SK-N-SH (cell line): Measurements from ENCODE around the gene RBL2. TPM values are rescaled to one million over a fixed set of nuclear protein-coding genes. Genes with fewer than 3 reads are reported as not detected.

ENCODE experiments used
- CTCF ChIA-PET: fragments of 300-600, 350-600 bp; formaldehyde crosslinking; extraction: SDS; loops from one replicate; lab custom pipeline; 2021; lab: Yijun Ruan, JAX
- POLR2A ChIA-PET: fragments of 350-600 bp; sonication (Branson Sonifier 250); formaldehyde crosslinking; extraction: SDS; loops from one replicate; lab custom pipeline; 2020; ENCODE audit warnings: antibody characterized with exemption, inconsistent platforms; lab: Yijun Ruan, JAX
- DNase-seq: peaks from one replicate; pipeline ENCODE4 v3.0.0; 2012
- H2AFZ ChIP-seq: fragments of 200-600 bp; sonication (generic); 2 replicates; pipeline ENCODE4 v1.8.1; 2016; ENCODE audit warnings: antibody characterized with exemption, mild to moderate bottlenecking, low read depth
- H3F3A ChIP-seq: fragments of 200-600 bp; sonication (generic); replicated peaks from 2 replicates; pipeline ENCODE3; 2016; ENCODE audit warnings: antibody characterized with exemption, mild to moderate bottlenecking; ENCODE audit not compliant: insufficient read depth
- H3K27ac ChIP-seq, 2 experiments: fragments of 200-500 bp in 1 of 2; fragments of 200-600 bp in 1 of 2; sonication (Bioruptor generic) in 1 of 2; sonication (generic), shearing (Covaris generic) in 1 of 2; 2 replicates each; pipeline versions ENCODE4 v1.5.1 to v1.6.1; 2014 to 2016; ENCODE audit warnings: low read depth in 2 of 2, inconsistent platforms in 1 of 2, low read length in 1 of 2, mild to moderate bottlenecking in 1 of 2, mixed read lengths in 1 of 2
- H3K27me3 ChIP-seq: fragments of 200-600 bp; sonication (generic), shearing (Covaris generic); 2 replicates; pipeline ENCODE4 v1.6.1; 2016; ENCODE audit warnings: mixed run types; ENCODE audit not compliant: insufficient read depth
- H3K36me3 ChIP-seq, 2 experiments: fragments of 200-500 bp in 1 of 2; fragments of 200-600 bp in 1 of 2; sonication (Bioruptor generic) in 1 of 2; sonication (generic) in 1 of 2; replicated peaks in 1 of 2; 2 replicates each; pipeline versions ENCODE3 to v1.5.1; 2014 to 2016; ENCODE audit warnings: low read length in 1 of 2, mild to moderate bottlenecking in 1 of 2; ENCODE audit not compliant: insufficient read depth in 2 of 2, control insufficient read depth in 1 of 2
- H3K4me1 ChIP-seq, 2 experiments: fragments of 200-500 bp in 1 of 2; fragments of 200-600 bp in 1 of 2; sonication (Bioruptor generic) in 1 of 2; sonication (generic), shearing (Covaris generic) in 1 of 2; 2 replicates each; pipeline versions ENCODE4 v1.5.1 to v1.6.1; 2014 to 2016; ENCODE audit warnings: low read depth in 1 of 2, low read length in 1 of 2, mixed run types in 1 of 2; ENCODE audit not compliant: insufficient read depth in 2 of 2, control insufficient read depth in 1 of 2
- H3K4me2 ChIP-seq: fragments of 200-600 bp; sonication (generic), shearing (Covaris generic); 2 replicates; pipeline ENCODE4 v1.6.1; 2017; ENCODE audit warnings: mixed run types
- H3K4me3 ChIP-seq, 2 experiments: fragments of 200-500 bp in 1 of 2; fragments of 200-600 bp in 1 of 2; sonication (Bioruptor generic) in 1 of 2; sonication (generic), shearing (Covaris generic) in 1 of 2; 2 replicates each; pipeline versions ENCODE4 v1.5.1 to v1.8.1; 2014 to 2016; ENCODE audit warnings: low read depth in 2 of 2, inconsistent platforms in 1 of 2, low read length in 1 of 2, mild to moderate bottlenecking in 1 of 2, mixed read lengths in 1 of 2, moderate library complexity in 1 of 2
- H3K79me2 ChIP-seq: fragments of 200-600 bp; sonication (generic); 2 replicates; pipeline ENCODE4 v1.8.1; 2017; ENCODE audit warnings: mild to moderate bottlenecking; ENCODE audit not compliant: insufficient read depth
- H3K9ac ChIP-seq: fragments of 200-600 bp; sonication (generic); 2 replicates; pipeline ENCODE4 v1.6.1; 2017; ENCODE audit warnings: mixed run types
- H3K9me2 ChIP-seq: fragments of 200-600 bp; sonication (generic); 2 replicates; pipeline ENCODE4 v1.6.1; 2017; ENCODE audit warnings: mixed run types
- H3K9me3 ChIP-seq: fragments of 200-600 bp; sonication (generic); 2 replicates; pipeline ENCODE4 v1.6.1; 2017; ENCODE audit warnings: mixed run types, mild to moderate bottlenecking, moderate library complexity
- H4K20me1 ChIP-seq: fragments of 200-600 bp; sonication (generic); 2 replicates; pipeline ENCODE4 v1.6.1; 2017; ENCODE audit warnings: mild to moderate bottlenecking, mixed run types; ENCODE audit not compliant: insufficient read depth
- ELF1 ChIP-seq: IDR thresholded peaks from 2 replicates; pipeline ENCODE4 v1.4.0; 2012
- EZH2phosphoT487 ChIP-seq: fragments of 200-600 bp; sonication (generic); IDR thresholded peaks from 2 replicates; pipeline ENCODE4 v1.6.1; 2017; ENCODE audit warnings: low read depth, mixed run types, mild to moderate bottlenecking, antibody characterized with exemption, moderate library complexity, borderline replicate concordance
- FOSL2 ChIP-seq: IDR thresholded peaks from 2 replicates; pipeline ENCODE4 v1.4.0; 2012; ENCODE audit warnings: low read depth, mild to moderate bottlenecking, moderate library complexity, borderline replicate concordance
- FOXM1 ChIP-seq: IDR thresholded peaks from 2 replicates; pipeline ENCODE4 v1.4.0; 2012; ENCODE audit warnings: low read depth, mild to moderate bottlenecking
- GABPA ChIP-seq: IDR thresholded peaks from 2 replicates; pipeline ENCODE4 v1.4.0; 2012; ENCODE audit warnings: low read depth, mild to moderate bottlenecking
- JUND ChIP-seq: IDR thresholded peaks from 2 replicates; pipeline ENCODE4 v1.4.0; 2012
- MEF2A ChIP-seq: IDR thresholded peaks from 2 replicates; pipeline ENCODE4 v1.4.0; 2012; ENCODE audit warnings: low read depth, borderline replicate concordance
- NFIC ChIP-seq: IDR thresholded peaks from 2 replicates; pipeline ENCODE4 v1.4.0; 2012; ENCODE audit warnings: borderline replicate concordance
- RAD21 ChIP-seq: IDR thresholded peaks from 2 replicates; pipeline ENCODE4 v1.6.1; 2012; ENCODE audit warnings: mild to moderate bottlenecking, low read length
- SMC3 ChIP-seq: IDR thresholded peaks from 2 replicates; pipeline ENCODE4 v1.6.1; 2012; ENCODE audit warnings: low read depth, low read length, improper control_type of control experiment
- TCF12 ChIP-seq: IDR thresholded peaks from 2 replicates; pipeline ENCODE4 v1.4.0; 2012
- TEAD4 ChIP-seq: IDR thresholded peaks from 2 replicates; pipeline ENCODE4 v1.4.0; 2012; ENCODE audit warnings: mild to moderate bottlenecking, borderline replicate concordance; ENCODE audit not compliant: insufficient read depth
- WGBS: methylation state at CpG from one replicate; pipeline ENCODE4 v1.1.6; 2017; ENCODE audit warnings: low lambda C conversion rate; 5-methylcytosine and 5-hydroxymethylcytosine counted together
- polyA plus RNA-seq, 3 experiments: library from polyadenylated mRNA; depleted of rRNA; stranded (reverse); fragments of >200 nt; gene quantifications; 2 replicates each; pipeline ENCODE4 v1.2.3, GENCODE V29; 2012
- TF ChIP-seq, protein P1 (sequence below): fragments of 200-600 bp; sonication (generic); IDR thresholded peaks from 2 replicates; pipeline ENCODE4 v1.6.1; 2017; ENCODE audit warnings: antibody characterized with exemption, mild to moderate bottlenecking, moderate library complexity

The RBL2 gene
- polyA plus RNA-seq, 1 of the 3 experiments (the other 2 are of a cell fraction), result 28.0 TPM

DNA sequence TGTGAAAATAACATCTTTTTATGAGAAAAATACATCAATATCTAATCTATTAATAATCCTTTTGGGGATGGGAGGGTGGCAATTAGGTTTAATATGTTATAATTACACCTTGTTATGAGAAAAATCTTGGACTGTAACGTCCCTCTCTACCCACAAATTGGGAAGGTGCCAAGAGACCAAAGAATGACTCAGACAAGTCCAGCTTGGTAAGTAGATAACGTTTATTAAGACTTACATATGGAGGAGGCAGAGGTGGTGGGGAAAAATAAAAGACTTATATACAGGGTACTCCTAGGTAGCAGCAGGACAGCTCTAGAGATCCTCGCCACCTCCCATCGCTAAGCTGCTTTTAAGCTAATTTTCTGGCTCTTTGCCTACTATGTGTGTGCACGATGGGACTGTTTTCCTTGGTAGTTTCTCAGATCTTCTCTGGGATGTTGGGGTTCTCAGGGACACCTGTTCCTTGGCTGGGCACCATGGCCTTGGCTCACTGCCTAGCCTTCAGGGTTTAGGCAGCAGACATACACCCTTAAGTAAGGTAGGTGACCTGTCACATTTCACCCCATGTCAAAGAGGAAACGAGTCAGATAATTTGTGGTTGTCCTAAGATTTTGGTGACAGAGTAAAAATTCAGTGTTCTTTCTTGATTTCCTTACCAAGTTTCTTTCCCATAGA lies 31.5 kb downstream of the RBL2 start:
- H3K9me3 ChIP-seq, result no peaks in the 10 kb centered on the region
- H3K4me1 ChIP-seq, result peaks cover 0 to 6% of the 10 kb centered on the region in 2 experiments; a peak in 1 of 4 replicates
- H3K27me3 ChIP-seq, result no peaks in the 10 kb centered on the region
- no peak overlapping the region for H3K9ac ChIP-seq
- H3K36me3 ChIP-seq, result peaks cover 29 to 50% of the 10 kb centered on the region in 2 experiments
- H3F3A ChIP-seq, result peaks cover 3% of the 10 kb centered on the region
- TF ChIP-seq NFIC (peak; percentile 73), FOXM1 (no peak), RAD21 (no peak), JUND (peak; percentile 40), FOSL2 (peak; percentile 52; the same call in 1 of the 2 replicates)
- TF ChIP-seq, protein P1, sequence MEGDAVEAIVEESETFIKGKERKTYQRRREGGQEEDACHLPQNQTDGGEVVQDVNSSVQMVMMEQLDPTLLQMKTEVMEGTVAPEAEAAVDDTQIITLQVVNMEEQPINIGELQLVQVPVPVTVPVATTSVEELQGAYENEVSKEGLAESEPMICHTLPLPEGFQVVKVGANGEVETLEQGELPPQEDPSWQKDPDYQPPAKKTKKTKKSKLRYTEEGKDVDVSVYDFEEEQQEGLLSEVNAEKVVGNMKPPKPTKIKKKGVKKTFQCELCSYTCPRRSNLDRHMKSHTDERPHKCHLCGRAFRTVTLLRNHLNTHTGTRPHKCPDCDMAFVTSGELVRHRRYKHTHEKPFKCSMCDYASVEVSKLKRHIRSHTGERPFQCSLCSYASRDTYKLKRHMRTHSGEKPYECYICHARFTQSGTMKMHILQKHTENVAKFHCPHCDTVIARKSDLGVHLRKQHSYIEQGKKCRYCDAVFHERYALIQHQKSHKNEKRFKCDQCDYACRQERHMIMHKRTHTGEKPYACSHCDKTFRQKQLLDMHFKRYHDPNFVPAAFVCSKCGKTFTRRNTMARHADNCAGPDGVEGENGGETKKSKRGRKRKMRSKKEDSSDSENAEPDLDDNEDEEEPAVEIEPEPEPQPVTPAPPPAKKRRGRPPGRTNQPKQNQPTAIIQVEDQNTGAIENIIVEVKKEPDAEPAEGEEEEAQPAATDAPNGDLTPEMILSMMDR, result no peak
- H3K4me2 ChIP-seq, result no peak overlapping the region
- no peak overlapping the region for H3K4me3 ChIP-seq
- H3K27ac ChIP-seq, result peak overlapping the region in 1 of 2 experiments; percentile 0; a peak in 1 of 4 replicates
- ChIA-PET POLR2A (no interaction called here), CTCF (no interaction called here)
- no peaks in the 10 kb centered on the region for H3K79me2 ChIP-seq
- WGBS, result 66% methylated on average over 6 of the region's 6 CpGs
- no peaks in the 10 kb centered on the region for H3K9me2 ChIP-seq
- no peak for DNase-seq
- H4K20me1 ChIP-seq, result no peaks in the 10 kb centered on the region
- H2AFZ ChIP-seq, result no peak overlapping the region

DNA sequence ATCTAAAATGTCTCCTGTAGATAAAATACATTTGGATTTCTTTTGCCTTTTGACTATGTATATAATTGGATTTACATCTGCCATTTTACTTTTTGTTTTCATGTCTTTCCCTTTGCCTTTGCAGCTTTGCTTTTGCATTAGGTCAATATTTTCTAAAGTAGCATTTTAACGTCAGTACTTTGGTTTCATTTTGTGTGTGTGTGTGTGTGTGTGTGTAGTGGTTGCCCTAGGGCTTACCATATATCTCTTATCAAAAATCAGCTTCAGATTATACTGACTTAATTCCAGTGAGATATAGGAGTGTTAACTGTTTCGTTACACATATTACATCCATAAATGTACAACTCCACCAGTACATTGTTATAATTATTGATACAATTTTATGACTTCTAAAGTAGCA lies 42.6 kb downstream of the RBL2 start:
- H3K9me3 ChIP-seq, result no peaks in the 10 kb centered on the region
- H3K4me1 ChIP-seq, result no peaks in the 10 kb centered on the region
- H3K27me3 ChIP-seq, result no peaks in the 10 kb centered on the region
- H3K9me2 ChIP-seq, result no peaks in the 10 kb centered on the region
- ChIA-PET CTCF (no interaction called here), POLR2A (no interaction called here)
- H3K4me2 ChIP-seq, result no peak overlapping the region
- no peak for DNase-seq
- H3K79me2 ChIP-seq, result no peaks in the 10 kb centered on the region
- H4K20me1 ChIP-seq, result no peaks in the 10 kb centered on the region
- H3K9ac ChIP-seq, result no peak overlapping the region
- H3K36me3 ChIP-seq, result peaks cover 50 to 73% of the 10 kb centered on the region in 2 experiments
- H3F3A ChIP-seq, result no peaks in the 10 kb centered on the region
- no peak overlapping the region for H2AFZ ChIP-seq
- 95% methylated on average over 2 of the region's 2 CpGs for WGBS
- H3K27ac ChIP-seq, result no peak overlapping the region
- H3K4me3 ChIP-seq, result no peak overlapping the region
- TF ChIP-seq EZH2phosphoT487 (no peak), GABPA (no peak), MEF2A (no peak), ELF1 (no peak), SMC3 (no peak), NFIC (no peak), FOSL2 (no peak), FOXM1 (no peak), TCF12 (no peak), TEAD4 (no peak)
